Trophoblast cell (in vitro differentiated cells and primary cell): ENCODE measurements around the gene AARSD1.
"Not testable (repeated sequence)": the region's sequence is repeated elsewhere in the genome, so short reads cannot be mapped to it uniquely, and the experiment has no call there.

Source experiments
- DNase-seq, 2 donors: peaks; one replicate each; pipeline ENCODE4 v3.0.0-alpha.2; 2016
- H2AFZ ChIP-seq: 2 replicates; pipeline ENCODE4 v1.6.1; 2013; ENCODE audit warnings: low read length, moderate library complexity, mild to moderate bottlenecking; ENCODE audit not compliant: insufficient read depth, poor library complexity
- H2AK5ac ChIP-seq: 2 replicates; pipeline ENCODE4 v1.6.1; 2013; ENCODE audit warnings: mild to moderate bottlenecking, low read length
- H2BK120ac ChIP-seq: 2 replicates; pipeline ENCODE4 v1.6.1; 2013; ENCODE audit warnings: low read length, mild to moderate bottlenecking, moderate library complexity; ENCODE audit not compliant: insufficient read depth, poor library complexity
- H2BK12ac ChIP-seq: 2 replicates; pipeline ENCODE4 v1.6.1; 2013; ENCODE audit warnings: mild to moderate bottlenecking, low read length, moderate library complexity
- H2BK5ac ChIP-seq: 2 replicates; pipeline ENCODE4 v1.6.1; 2013; ENCODE audit warnings: low read length, low read depth, moderate library complexity, mild to moderate bottlenecking; ENCODE audit not compliant: poor library complexity
- H3K14ac ChIP-seq: 2 replicates; pipeline ENCODE4 v1.6.1; 2013; ENCODE audit warnings: mild to moderate bottlenecking, low read length
- H3K18ac ChIP-seq: 2 replicates; pipeline ENCODE4 v1.6.1; 2013; ENCODE audit warnings: mild to moderate bottlenecking, low read length
- H3K23ac ChIP-seq: 2 replicates; pipeline ENCODE4 v1.6.1; 2013; ENCODE audit warnings: low read length
- H3K27ac ChIP-seq: 2 replicates; pipeline ENCODE4 v1.5.1; 2013; ENCODE audit warnings: low read depth, mild to moderate bottlenecking, inconsistent platforms, low read length, moderate library complexity
- H3K27me3 ChIP-seq: 2 replicates; pipeline ENCODE4 v1.6.1; 2013; ENCODE audit warnings: inconsistent platforms, mild to moderate bottlenecking, low read length, moderate library complexity; ENCODE audit not compliant: insufficient read depth
- H3K36me3 ChIP-seq, 2 experiments: 1 replicate in 1 of 2; 2 replicates in 1 of 2; pipeline ENCODE4 v1.6.1; 2013; ENCODE audit warnings: low read length in 2 of 2, mild to moderate bottlenecking in 2 of 2, moderate library complexity in 1 of 2; ENCODE audit not compliant: insufficient read depth in 2 of 2, control insufficient read depth in 1 of 2
- H3K4ac ChIP-seq: 2 replicates; pipeline ENCODE4 v1.6.1; 2013; ENCODE audit warnings: low read depth, mild to moderate bottlenecking, low read length, moderate library complexity
- H3K4me1 ChIP-seq, 2 experiments: 1 replicate in 1 of 2; 2 replicates in 1 of 2; pipeline ENCODE4 v1.6.1; 2013; ENCODE audit warnings: low read length in 2 of 2, mild to moderate bottlenecking in 2 of 2, moderate library complexity in 1 of 2; ENCODE audit not compliant: insufficient read depth in 2 of 2, control insufficient read depth in 1 of 2
- H3K4me2 ChIP-seq: 2 replicates; pipeline ENCODE4 v1.6.1; 2013; ENCODE audit warnings: inconsistent platforms, mild to moderate bottlenecking, low read length, moderate library complexity
- H3K4me3 ChIP-seq: 2 replicates; pipeline ENCODE4 v1.5.1; 2013; ENCODE audit warnings: mild to moderate bottlenecking, low read depth, low read length, inconsistent platforms
- H3K79me1 ChIP-seq: one replicate; pipeline ENCODE4 v1.6.1; 2013; ENCODE audit warnings: low read length
- H3K79me2 ChIP-seq: 2 replicates; pipeline ENCODE4 v1.6.1; 2013; ENCODE audit warnings: low read length, mild to moderate bottlenecking; ENCODE audit not compliant: control insufficient read depth, insufficient read depth, poor library complexity
- H3K9ac ChIP-seq: 2 replicates; pipeline ENCODE4 v1.6.1; 2013; ENCODE audit warnings: mild to moderate bottlenecking, low read length
- H3K9me3 ChIP-seq: 2 replicates; pipeline ENCODE4 v1.6.1; 2013; ENCODE audit warnings: low read depth, mild to moderate bottlenecking, control low read depth, inconsistent platforms, low read length; ENCODE audit not compliant: insufficient read depth
- H4K12ac ChIP-seq: 2 replicates; pipeline ENCODE4 v1.6.1; 2013; ENCODE audit warnings: low read depth, mild to moderate bottlenecking, low read length, moderate library complexity
- H4K8ac ChIP-seq: 2 replicates; pipeline ENCODE4 v1.6.1; 2013; ENCODE audit warnings: low read depth, mild to moderate bottlenecking, low read length, moderate library complexity
- H4K91ac ChIP-seq: one replicate; pipeline ENCODE4 v1.6.1; 2013; ENCODE audit warnings: low read depth, mild to moderate bottlenecking, low read length, moderate library complexity
- WGBS: extraction: QIAGEN DNeasy Blood & Tissue Kit; methylation state at CpG from one replicate; pipeline ENCODE4 v1.1.7; 2013; ENCODE audit warnings: missing lambda C conversion rate; ENCODE audit not compliant: insufficient read length, insufficient coverage; ENCODE audit errors: extremely low coverage; 5-methylcytosine and 5-hydroxymethylcytosine counted together

Gene AARSD1

GRCh38 chr17:42920922-42921321 lies 43.3 kb downstream of the AARSD1 start:
- DNase-seq: no peak
- Histone ChIP-seq H3K4me2 (no peak overlapping the region), H3K79me2 (no peaks in the 10 kb centered on the region), H3K14ac (no peak overlapping the region), H4K12ac (no peak overlapping the region), H2AK5ac (no peak overlapping the region), H4K8ac (no peak overlapping the region), H2BK120ac (no peak overlapping the region), H3K4ac (no peak overlapping the region), H4K91ac (no peak overlapping the region), H3K9ac (no peak overlapping the region), H2BK12ac (no peak overlapping the region), H3K18ac (no peak overlapping the region), H3K27ac (no peak overlapping the region), H3K79me1 (no peaks in the 10 kb centered on the region), H3K23ac (no peak overlapping the region), H3K4me3 (no peak overlapping the region), H3K36me3 (no peaks in the 10 kb centered on the region), H2BK5ac (no peak overlapping the region), H3K9me3 (no peaks in the 10 kb centered on the region), H3K4me1 (no peaks in the 10 kb centered on the region), H2AFZ (no peak overlapping the region), H3K27me3 (no peaks in the 10 kb centered on the region)
- no CpG with 5 or more reads among the region's 3 CpGs for WGBS

GRCh38 chr17:42920106-42920900 lies 44.0 kb downstream of the AARSD1 start:
- H4K91ac ChIP-seq: no peak overlapping the region
- H3K9me3 ChIP-seq: no peaks in the 10 kb centered on the region
- no peak overlapping the region for H4K8ac ChIP-seq
- no peak overlapping the region for H3K9ac ChIP-seq
- no peak overlapping the region for H3K27ac ChIP-seq
- H3K4me1 ChIP-seq: no peaks in the 10 kb centered on the region
- no peak overlapping the region for H3K4ac ChIP-seq
- no peak overlapping the region for H3K4me2 ChIP-seq
- no CpG with 5 or more reads among the region's 10 CpGs for WGBS
- H3K14ac ChIP-seq: no peak overlapping the region
- H3K27me3 ChIP-seq: no peaks in the 10 kb centered on the region
- no peak overlapping the region for H2BK12ac ChIP-seq
- H4K12ac ChIP-seq: no peak overlapping the region
- no peak overlapping the region for H2AFZ ChIP-seq
- no peak overlapping the region for H3K18ac ChIP-seq
- no peak for DNase-seq
- H2AK5ac ChIP-seq: no peak overlapping the region
- no peaks in the 10 kb centered on the region for H3K79me1 ChIP-seq
- no peaks in the 10 kb centered on the region for H3K79me2 ChIP-seq
- H3K4me3 ChIP-seq: no peak overlapping the region
- H3K36me3 ChIP-seq: no peaks in the 10 kb centered on the region
- H2BK120ac ChIP-seq: no peak overlapping the region
- H3K23ac ChIP-seq: no peak overlapping the region
- H2BK5ac ChIP-seq: no peak overlapping the region

GRCh38 chr17:42919522-42920077 lies 44.7 kb downstream of the AARSD1 start:
- H4K12ac ChIP-seq, H2BK5ac ChIP-seq, H3K14ac ChIP-seq, DNase-seq, H3K27me3 ChIP-seq, H4K91ac ChIP-seq, H3K9me3 ChIP-seq, H2AK5ac ChIP-seq, H3K27ac ChIP-seq, H4K8ac ChIP-seq, H3K4ac ChIP-seq, H2BK12ac ChIP-seq, H3K4me2 ChIP-seq, H3K79me1 ChIP-seq, H2BK120ac ChIP-seq, H3K79me2 ChIP-seq, H3K4me1 ChIP-seq, H3K9ac ChIP-seq, H3K18ac ChIP-seq, H3K36me3 ChIP-seq, H2AFZ ChIP-seq, H3K4me3 ChIP-seq, H3K23ac ChIP-seq: not testable (repeated sequence)
- WGBS: no CpG with 5 or more reads among the region's 10 CpGs

GRCh38 chr17:42918902-42919521 lies 45.2 kb downstream of the AARSD1 start:
- no peak overlapping the region for H3K18ac ChIP-seq

More at GRCh38 chr17:42918902-42919521, 45.2 kb downstream of the AARSD1 start:
- no peak overlapping the region for H2BK5ac ChIP-seq
- WGBS: no CpG with 5 or more reads among the region's 3 CpGs
- no peak overlapping the region for H3K4me3 ChIP-seq
- no peaks in the 10 kb centered on the region for H3K36me3 ChIP-seq
- no peak overlapping the region for H3K23ac ChIP-seq
- H3K27me3 ChIP-seq: no peaks in the 10 kb centered on the region
- DNase-seq: no peak
- no peak overlapping the region for H4K8ac ChIP-seq
- no peak overlapping the region for H4K12ac ChIP-seq
- no peak overlapping the region for H3K14ac ChIP-seq
- no peak overlapping the region for H3K9ac ChIP-seq
- no peak overlapping the region for H2BK120ac ChIP-seq
- no peaks in the 10 kb centered on the region for H3K9me3 ChIP-seq
- H2AFZ ChIP-seq: no peak overlapping the region
- no peaks in the 10 kb centered on the region for H3K79me1 ChIP-seq
- H4K91ac ChIP-seq: no peak overlapping the region
- H3K4me1 ChIP-seq: no peaks in the 10 kb centered on the region
- H3K4me2 ChIP-seq: no peak overlapping the region
- no peak overlapping the region for H2AK5ac ChIP-seq
- no peak overlapping the region for H2BK12ac ChIP-seq
- H3K4ac ChIP-seq: no peak overlapping the region
- H3K27ac ChIP-seq: no peak overlapping the region
- H3K79me2 ChIP-seq: no peaks in the 10 kb centered on the region
